CD4-positive, alpha-beta memory T cell (primary cell): Measurements from ENCODE around the gene GSAP. TPM values are rescaled to one million over a fixed set of nuclear protein-coding genes. Genes with fewer than 3 reads are reported as not detected.

Experiments
- CTCF ChIA-PET: fragments of 350-600 bp; sonication (Branson Sonifier 250); formaldehyde crosslinking; loops from one replicate; lab custom pipeline; 2021; ENCODE audit warnings: inconsistent platforms; ENCODE audit not compliant: partially characterized antibody; lab: Charles Lee
- POLR2A ChIA-PET: fragments of 350-600 bp; sonication (Branson Sonifier 250); formaldehyde crosslinking; loops from one replicate; lab custom pipeline; 2021; ENCODE audit not compliant: partially characterized antibody; lab: Charles Lee
- DNase-seq, 5 donors: peaks; one replicate each; pipeline versions ENCODE4 v3.0.0 to v3.0.0-alpha.2; 2020 to 2022; ENCODE audit warnings: mixed read lengths in 1 of 5
- H3K27ac ChIP-seq: one replicate; pipeline ENCODE4 v1.7.0; 2013; ENCODE audit warnings: low read depth, low read length
- H3K27me3 ChIP-seq: 2 replicates; pipeline ENCODE4 v1.7.0; 2013; ENCODE audit warnings: mild to moderate bottlenecking, low read length, moderate library complexity; ENCODE audit not compliant: insufficient read depth
- H3K36me3 ChIP-seq: 2 replicates; pipeline ENCODE4 v1.7.0; 2013; ENCODE audit warnings: mild to moderate bottlenecking, low read length, moderate library complexity; ENCODE audit not compliant: insufficient read depth
- H3K4me1 ChIP-seq: 2 replicates; pipeline ENCODE4 v1.7.0; 2013; ENCODE audit warnings: mild to moderate bottlenecking, low read length, moderate library complexity; ENCODE audit not compliant: insufficient read depth
- H3K4me3 ChIP-seq, 2 donors: one replicate each; pipeline ENCODE4 v1.7.0; 2013; ENCODE audit warnings: low read length in 2 of 2, mild to moderate bottlenecking in 1 of 2
- H3K9me3 ChIP-seq, 2 donors: one replicate each; pipeline ENCODE4 v1.7.0; 2013; ENCODE audit warnings: low read length in 2 of 2, control low read depth in 1 of 2; ENCODE audit not compliant: control insufficient read depth in 1 of 2
- H3K27ac Mint-ChIP-seq, 7 donors: one replicate each; pipeline ENCODE4 v1.8.0; 2020 to 2021; ENCODE audit warnings: mixed read lengths in 7 of 7, mild to moderate bottlenecking in 6 of 7, inconsistent platforms in 3 of 7, moderate library complexity in 3 of 7
- H3K27me3 Mint-ChIP-seq, 2 donors: one replicate each; pipeline ENCODE4 v1.8.0; 2020 to 2021; ENCODE audit warnings: mixed read lengths in 2 of 2
- H3K36me3 Mint-ChIP-seq, 2 donors: one replicate each; pipeline ENCODE4 v1.8.0; 2020 to 2021; ENCODE audit warnings: mixed read lengths in 2 of 2, inconsistent platforms in 1 of 2, mild to moderate bottlenecking in 1 of 2
- H3K4me1 Mint-ChIP-seq, 4 donors: one replicate each; pipeline ENCODE4 v1.8.0; 2020 to 2021; ENCODE audit warnings: mixed read lengths in 4 of 4, mild to moderate bottlenecking in 1 of 4
- H3K4me3 Mint-ChIP-seq, 8 donors: one replicate each; pipeline ENCODE4 v1.8.0; 2020 to 2021; ENCODE audit warnings: mixed read lengths in 8 of 8, mild to moderate bottlenecking in 7 of 8, moderate library complexity in 6 of 8, inconsistent platforms in 3 of 8
- H3K9me3 Mint-ChIP-seq, 8 donors: one replicate each; pipeline ENCODE4 v1.8.0; 2020 to 2021; ENCODE audit warnings: mixed read lengths in 8 of 8, mild to moderate bottlenecking in 5 of 8, inconsistent platforms in 3 of 8, moderate library complexity in 1 of 8
- intact Hi-C: fragments of 100-400 bp; cut with micrococcal nuclease; formaldehyde crosslinking; loops from one replicate; pipeline ENCODE4 v1.15.1; 2023
- polyA plus RNA-seq, 2 donors: library from polyadenylated mRNA; unstranded; fragments of 300-500 nt; fragmentation: Illumina TruSeq; gene quantifications; one replicate each; pipeline ENCODE4 v1.2.3, GENCODE V29; 2021
- total RNA-seq, 2 experiments: library from RNA; stranded (reverse); gene quantifications; one replicate each; pipeline ENCODE4 v1.2.3, GENCODE V29; 2021

GSAP gene
- total and polyA plus RNA-seq, 4 experiments from 2014 or later = 9.4 to 22.0 (median 16.5) TPM

DNA sequence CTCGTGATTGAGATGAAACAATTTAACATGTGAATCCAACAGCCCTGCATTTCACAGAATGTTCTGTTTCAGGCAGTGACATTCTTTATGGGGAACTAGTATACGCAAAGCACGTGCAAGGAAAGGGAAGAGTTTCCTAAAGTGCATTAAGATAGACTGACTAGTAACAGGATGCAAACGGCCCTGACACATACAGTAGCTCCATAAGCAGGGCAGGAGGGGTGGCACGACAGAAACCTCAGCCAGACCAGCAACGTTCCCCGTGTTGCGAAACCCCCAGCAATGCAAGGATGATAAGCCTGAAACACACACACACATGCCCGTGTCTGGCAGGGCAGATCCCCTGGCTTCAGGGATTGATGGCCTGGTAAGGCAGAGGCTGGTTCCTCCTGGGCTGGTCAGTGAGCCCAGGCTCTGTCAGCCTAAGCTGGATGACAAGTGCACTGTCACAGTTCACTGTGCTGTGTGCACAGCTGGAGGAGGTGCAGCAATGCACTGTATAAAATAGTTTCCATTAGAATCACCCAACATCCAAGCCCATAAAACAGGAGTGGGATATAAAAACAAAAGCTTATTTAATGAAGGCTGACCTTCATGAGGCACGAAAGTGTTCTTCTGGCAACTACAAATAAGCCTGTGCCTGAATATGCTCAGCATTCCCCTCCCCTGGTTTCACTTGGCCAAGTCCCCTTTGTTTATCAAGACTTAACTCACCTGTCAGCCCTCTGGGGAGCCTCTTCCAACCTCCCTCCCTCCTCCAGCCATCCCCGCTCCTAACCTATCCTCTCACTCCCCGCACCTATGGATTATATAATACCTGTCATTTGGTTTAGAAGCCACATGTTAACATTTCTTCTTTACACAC, 88.8 kb downstream of the GSAP start:
- H3K36me3 ChIP-seq = no peaks in the 10 kb centered on the region
- intact Hi-C loops = no loop called here
- Mint-ChIP-seq H3K36me3 (peaks cover 7 to 25% of the 10 kb centered on the region in 2 donors), H3K27ac (peak overlapping the region in 4 of 7 donors; percentile 8 to 68 (median 64)), H3K4me3 (peak overlapping the region in 4 of 8 donors; percentile 9 to 45 (median 12)), H3K27me3 (no peaks in the 10 kb centered on the region), H3K9me3 (no peaks in the 10 kb centered on the region), H3K4me1 (peaks cover 28 to 43% (median 37%) of the 10 kb centered on the region in 4 donors)
- POLR2A ChIA-PET = interaction anchor here (1.2 to 1.4 kb wide), 2 partner anchors 11 to 25 kb away, joined by 3 to 4 read pairs; no protein-coding TSS in a partner anchor
- CTCF ChIA-PET = interaction anchor here (1.3 to 1.9 kb wide), 3 partner anchors 15 to 86 kb away, joined by 3 to 7 read pairs (median 4); no protein-coding TSS in a partner anchor
- H3K27ac ChIP-seq = no peak overlapping the region
- peaks cover 38% of the 10 kb centered on the region for H3K4me1 ChIP-seq
- no peak overlapping the region for H3K4me3 ChIP-seq
- no peak for DNase-seq
- no peaks in the 10 kb centered on the region for H3K9me3 ChIP-seq
- H3K27me3 ChIP-seq = no peaks in the 10 kb centered on the region

DNA sequence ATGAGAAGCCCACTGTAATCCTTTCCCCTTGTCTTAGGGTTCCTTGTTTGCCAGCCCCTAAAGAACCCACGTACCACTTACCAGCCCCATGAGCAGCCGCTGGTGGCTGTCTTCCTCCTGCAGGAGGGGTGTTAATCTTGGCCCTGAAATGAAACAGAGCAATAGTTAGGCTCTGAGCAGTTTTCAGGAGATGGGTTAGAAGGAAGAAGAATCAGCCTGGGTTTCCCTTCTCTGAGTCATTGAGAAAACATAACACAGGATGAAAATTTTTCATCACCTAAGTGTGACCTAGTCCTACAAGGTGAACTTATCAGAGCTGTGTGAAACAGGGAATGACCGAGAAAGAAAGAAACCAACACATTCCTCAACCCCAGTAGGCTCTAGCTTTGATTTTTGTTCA, 90.0 kb downstream of the GSAP start:
- ChIA-PET POLR2A (no interaction called here), CTCF (no interaction called here)
- DNase-seq = no peak
- Mint-ChIP-seq H3K4me3 (no peak overlapping the region), H3K27ac (no peak overlapping the region), H3K36me3 (peaks cover 19 to 33% of the 10 kb centered on the region in 2 donors), H3K4me1 (peaks cover 25 to 34% (median 30%) of the 10 kb centered on the region in 4 donors), H3K27me3 (no peaks in the 10 kb centered on the region), H3K9me3 (no peaks in the 10 kb centered on the region)
- H3K27me3 ChIP-seq = no peaks in the 10 kb centered on the region
- H3K4me3 ChIP-seq = no peak overlapping the region
- H3K27ac ChIP-seq = no peak overlapping the region
- peaks cover 30% of the 10 kb centered on the region for H3K4me1 ChIP-seq
- no peaks in the 10 kb centered on the region for H3K9me3 ChIP-seq
- H3K36me3 ChIP-seq = no peaks in the 10 kb centered on the region
- intact Hi-C loops = no loop called here

DNA sequence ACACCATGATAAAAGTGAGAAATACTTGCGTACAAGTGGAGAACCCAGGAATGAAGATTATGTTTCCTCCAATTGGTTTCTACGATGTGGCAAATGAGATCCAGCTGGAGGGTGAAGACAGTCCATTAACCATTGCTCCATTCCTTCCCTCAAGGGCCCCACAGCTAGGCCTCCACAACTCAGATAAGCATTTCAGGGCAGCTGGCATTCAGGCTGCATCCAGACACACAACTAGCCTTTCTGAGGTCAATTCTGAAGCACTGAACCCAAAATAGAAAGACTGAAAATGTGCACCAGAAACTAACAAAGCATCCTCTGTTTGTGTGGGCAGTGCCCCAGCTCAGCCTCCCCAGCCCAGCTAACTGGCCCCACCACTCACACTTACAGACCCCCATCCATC, 94.8 kb downstream of the GSAP start:
- peaks cover 0 to 1% (median 0%) of the 10 kb centered on the region in 4 donors for H3K4me1 Mint-ChIP-seq
- H3K4me3 ChIP-seq = no peak overlapping the region
- peaks cover 56 to 63% of the 10 kb centered on the region in 2 donors for H3K36me3 Mint-ChIP-seq
- ChIA-PET POLR2A (no interaction called here), CTCF (interaction anchor here (2.9 kb wide), 1 partner anchor 10 kb away, joined by 11 read pairs; no protein-coding TSS in a partner anchor)
- H3K9me3 Mint-ChIP-seq = peaks cover 0 to 3% (median 0%) of the 10 kb centered on the region in 8 donors
- no peaks in the 10 kb centered on the region for H3K27me3 Mint-ChIP-seq
- no peaks in the 10 kb centered on the region for H3K9me3 ChIP-seq
- no peak for DNase-seq
- no peak overlapping the region for H3K27ac Mint-ChIP-seq
- H3K27me3 ChIP-seq = no peaks in the 10 kb centered on the region
- intact Hi-C loops = no loop called here
- H3K36me3 ChIP-seq = peaks cover 3% of the 10 kb centered on the region
- H3K4me1 ChIP-seq = no peaks in the 10 kb centered on the region
- no peak overlapping the region for H3K4me3 Mint-ChIP-seq
- no peak overlapping the region for H3K27ac ChIP-seq

DNA sequence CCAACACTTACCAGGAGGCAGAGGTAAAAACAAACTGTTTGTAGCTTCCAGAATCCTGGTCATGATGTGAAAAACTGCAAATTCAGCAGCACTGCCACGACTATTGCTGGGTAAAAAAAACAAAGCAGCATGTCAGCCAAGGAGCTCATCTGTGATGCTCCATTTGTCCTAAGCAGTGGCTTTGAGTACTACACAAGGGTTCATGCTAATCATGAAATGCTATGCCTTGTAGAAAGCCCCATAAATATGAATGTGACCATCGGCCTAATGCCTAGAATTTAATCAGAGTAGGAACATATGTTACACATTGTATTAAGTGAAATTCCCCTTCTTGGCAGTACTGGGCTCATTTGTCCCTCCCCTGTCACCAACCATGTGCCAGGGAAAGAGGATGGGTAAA, 95.4 kb downstream of the GSAP start:
- Mint-ChIP-seq H3K36me3 (peaks cover 60 to 64% of the 10 kb centered on the region in 2 donors), H3K27me3 (no peaks in the 10 kb centered on the region), H3K4me1 (peaks cover 0 to 1% (median 0%) of the 10 kb centered on the region in 4 donors), H3K27ac (no peak overlapping the region), H3K4me3 (no peak overlapping the region), H3K9me3 (peaks cover 0 to 3% (median 0%) of the 10 kb centered on the region in 8 donors)
- H3K27ac ChIP-seq = no peak overlapping the region
- POLR2A ChIA-PET = interaction anchor here (0.6 kb wide), 1 partner anchor 567 kb away, joined by 3 read pairs; no protein-coding TSS in a partner anchor
- CTCF ChIA-PET = interaction anchor here (2.9 kb wide), 1 partner anchor 11 kb away, joined by 11 read pairs; no protein-coding TSS in a partner anchor
- no peak overlapping the region for H3K4me3 ChIP-seq
- H3K27me3 ChIP-seq = no peaks in the 10 kb centered on the region
- intact Hi-C loops = no loop called here
- H3K4me1 ChIP-seq = no peaks in the 10 kb centered on the region
- H3K36me3 ChIP-seq = peaks cover 3% of the 10 kb centered on the region
- no peak for DNase-seq
- no peaks in the 10 kb centered on the region for H3K9me3 ChIP-seq

DNA sequence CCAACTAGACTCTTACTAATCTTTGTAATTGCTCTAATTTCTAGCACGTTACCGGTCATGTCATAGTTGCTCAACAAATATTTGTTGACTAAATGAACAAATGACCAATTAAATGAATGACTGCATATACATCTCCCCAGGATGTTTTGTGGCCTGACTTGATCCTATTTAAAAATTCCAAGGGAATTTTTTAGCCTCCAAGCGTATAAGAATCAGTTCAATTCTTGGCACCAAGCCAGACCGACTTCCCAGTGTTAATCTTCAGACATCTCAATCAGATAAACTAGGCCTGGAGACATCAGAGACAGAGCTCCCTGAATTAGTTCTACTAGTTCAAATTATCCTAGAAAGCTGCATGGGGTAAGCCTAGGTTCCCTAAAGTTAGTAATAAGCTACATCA, 96.0 kb downstream of the GSAP start:
- Histone ChIP-seq H3K27me3 (no peaks in the 10 kb centered on the region), H3K4me3 (no peak overlapping the region), H3K9me3 (no peaks in the 10 kb centered on the region), H3K4me1 (no peaks in the 10 kb centered on the region), H3K36me3 (peaks cover 3% of the 10 kb centered on the region), H3K27ac (no peak overlapping the region)
- intact Hi-C loops = no loop called here
- Mint-ChIP-seq H3K36me3 (peaks cover 63 to 67% of the 10 kb centered on the region in 2 donors), H3K4me1 (peaks cover 0 to 1% (median 0%) of the 10 kb centered on the region in 4 donors), H3K9me3 (peaks cover 0 to 3% (median 0%) of the 10 kb centered on the region in 8 donors), H3K4me3 (no peak overlapping the region), H3K27me3 (no peaks in the 10 kb centered on the region), H3K27ac (no peak overlapping the region)
- no peak for DNase-seq
- POLR2A ChIA-PET = no interaction called here
- CTCF ChIA-PET = interaction anchor here (2.9 kb wide), 1 partner anchor 12 kb away, joined by 11 read pairs; no protein-coding TSS in a partner anchor

DNA sequence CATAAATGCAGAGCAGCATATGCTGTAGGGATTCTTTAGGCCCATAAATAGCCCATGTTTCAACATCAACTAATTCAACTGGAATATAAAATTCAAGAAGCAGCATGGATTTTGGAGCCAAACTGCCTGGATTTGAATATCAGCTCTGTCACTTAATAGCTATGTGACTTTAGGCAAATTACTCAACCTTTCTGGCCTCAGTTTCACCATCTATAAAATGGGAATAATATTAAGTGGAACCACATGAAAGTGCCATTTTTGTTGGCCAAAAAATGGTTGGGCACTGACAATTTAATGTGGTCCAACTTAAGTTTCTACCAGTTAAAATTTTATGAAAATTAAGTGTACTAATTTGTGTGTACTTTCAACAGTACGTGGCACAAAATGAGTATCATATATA, 98.1 kb downstream of the GSAP start:
- no peaks in the 10 kb centered on the region for H3K27me3 Mint-ChIP-seq
- no peak overlapping the region for H3K4me3 Mint-ChIP-seq
- peaks cover 0 to 3% (median 0%) of the 10 kb centered on the region in 8 donors for H3K9me3 Mint-ChIP-seq
- CTCF ChIA-PET = no interaction called here
- peaks cover 74 to 77% of the 10 kb centered on the region in 2 donors for H3K36me3 Mint-ChIP-seq
- no peaks in the 10 kb centered on the region for H3K4me1 ChIP-seq
- DNase-seq = no peak
- POLR2A ChIA-PET = no interaction called here
- no peak overlapping the region for H3K27ac Mint-ChIP-seq
- intact Hi-C loops = no loop called here
- H3K9me3 ChIP-seq = no peaks in the 10 kb centered on the region
- H3K27ac ChIP-seq = no peak overlapping the region
- H3K4me3 ChIP-seq = no peak overlapping the region
- H3K27me3 ChIP-seq = no peaks in the 10 kb centered on the region
- peaks cover 3% of the 10 kb centered on the region for H3K36me3 ChIP-seq
- peaks cover 0 to 1% (median 0%) of the 10 kb centered on the region in 4 donors for H3K4me1 Mint-ChIP-seq
